HG02943 (cell line): Measurements from ENCODE around the gene RAB7A.

Source experiments
- ATAC-seq: cut with Tn5 transposase; IDR thresholded peaks from one replicate; pipeline ENCODE4 v1.9.1; 2021; ENCODE audit warnings: mild to moderate bottlenecking, low read depth, moderate library complexity; ENCODE audit not compliant: unreplicated experiment

RAB7A gene

GRCh38 chr3:128845778-128846485, 119.9 kb downstream of the RAB7A start:
- no peak for ATAC-seq

GRCh38 chr3:128846486-128846891, 120.5 kb downstream of the RAB7A start:
- no peak for ATAC-seq

GRCh38 chr3:128847666-128848370, 121.8 kb downstream of the RAB7A start:
- ATAC-seq: no peak

GRCh38 chr3:128848936-128849335, 123.0 kb downstream of the RAB7A start:
- ATAC-seq: no peak

DNA sequence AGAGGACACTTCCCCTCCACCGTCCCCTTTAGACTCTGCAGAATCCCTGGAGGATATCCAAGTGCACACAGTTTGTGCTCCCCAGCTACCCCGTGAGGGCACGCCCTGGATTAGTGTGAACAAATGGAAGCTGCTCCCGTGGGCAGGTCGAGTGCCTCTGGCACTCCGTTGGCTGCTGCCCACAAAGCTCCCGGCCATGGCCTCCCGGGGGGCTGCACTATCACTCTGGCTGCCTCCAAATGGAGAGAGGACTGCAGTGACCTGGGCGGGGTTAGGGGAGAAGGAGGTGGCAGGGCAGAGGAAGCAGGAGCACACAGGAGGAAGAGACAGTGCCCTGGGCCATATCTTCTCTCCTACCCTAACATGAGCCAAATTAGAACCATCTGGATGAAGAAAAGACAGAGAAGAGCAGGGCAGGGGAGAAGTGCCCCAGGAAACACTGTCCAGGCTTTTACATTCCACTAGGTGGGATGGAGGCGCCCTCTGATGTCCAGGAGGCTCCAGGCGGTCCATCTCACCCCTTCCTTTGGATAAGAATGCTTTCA, 124.0 kb downstream of the RAB7A start:
- ATAC-seq: no peak

DNA sequence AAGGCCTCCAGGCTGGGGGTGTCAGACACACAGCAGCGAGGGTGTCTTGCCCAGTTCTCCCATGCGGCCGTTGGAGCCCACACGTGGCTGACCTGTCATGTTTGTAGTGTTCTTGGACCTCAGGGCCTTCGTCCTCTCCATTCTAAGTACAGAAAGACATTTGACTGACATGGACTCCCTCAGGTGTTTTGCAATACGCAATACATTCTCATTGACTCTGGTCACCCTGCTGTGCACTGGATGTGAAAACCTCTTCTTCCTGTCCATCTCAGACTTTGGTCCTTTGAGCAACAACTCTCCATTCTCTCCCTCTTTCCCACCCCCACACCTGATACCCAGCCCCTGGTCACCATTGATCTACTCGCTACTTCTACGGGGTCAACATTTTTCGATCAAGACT, 124.6 kb downstream of the RAB7A start:
- no peak for ATAC-seq

- ATAC-seq: no peak
These were observed 125.6 kb downstream of the RAB7A start for GRCh38 chr3:128851601-128852000.

- ATAC-seq: no peak
These were observed 127.8 kb downstream of the RAB7A start for GRCh38 chr3:128853826-128854225.

- ATAC-seq: no peak
These were observed 128.5 kb downstream of the RAB7A start for GRCh38 chr3:128854475-128854874.

DNA sequence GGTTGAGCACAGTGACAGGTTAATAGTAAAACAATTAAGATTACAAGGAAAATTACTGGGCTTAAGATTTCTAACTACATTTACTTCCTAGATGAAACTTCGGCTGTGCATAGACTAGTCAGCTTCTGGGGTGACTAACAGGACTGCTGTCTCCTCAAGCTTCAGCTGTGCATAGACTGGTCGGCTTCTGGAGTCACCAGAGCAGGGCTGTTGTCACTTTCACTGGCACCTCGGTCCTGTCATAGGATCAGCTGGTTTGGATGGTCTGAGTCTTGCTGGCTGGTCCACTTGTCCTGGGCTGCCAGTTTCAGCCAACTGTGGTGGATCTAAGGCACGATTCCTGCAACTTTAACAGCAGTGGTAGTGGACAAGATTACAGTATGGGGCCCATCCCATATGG, 129.6 kb downstream of the RAB7A start:
- no peak for ATAC-seq

DNA sequence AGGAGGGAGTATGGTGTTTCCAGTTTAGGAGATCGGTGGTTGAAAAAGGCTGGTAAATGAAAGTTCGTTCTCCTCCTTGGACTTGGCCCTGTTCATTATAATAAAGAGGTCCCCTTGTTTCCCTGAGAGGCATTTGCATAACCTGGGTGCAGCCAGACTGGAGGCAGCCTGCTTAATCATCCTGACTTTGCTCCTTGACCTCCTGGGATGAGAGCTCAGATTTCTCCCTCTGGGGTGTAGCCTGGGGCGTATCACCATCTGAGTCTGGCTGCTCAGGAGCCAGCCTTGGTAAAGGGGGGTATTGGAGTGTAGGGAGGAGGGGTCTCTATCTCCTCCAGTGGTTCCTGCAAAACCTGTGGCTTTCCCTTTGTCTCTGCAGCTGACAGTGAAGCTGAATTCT, 132.2 kb downstream of the RAB7A start:
- no peak for ATAC-seq

GRCh38 chr3:128859630-128860029, 133.6 kb downstream of the RAB7A start:
- no peak for ATAC-seq

GRCh38 chr3:128861491-128861890, 135.5 kb downstream of the RAB7A start:
- ATAC-seq: no peak

GRCh38 chr3:128863560-128863959, 137.6 kb downstream of the RAB7A start:
- no peak for ATAC-seq
